Omental fat pad (tissue), 4 donors: ENCODE results near the gene ATAD1. TPM values are rescaled to one million over a fixed set of nuclear protein-coding genes. Genes with fewer than 3 reads are reported as not detected.
"Not testable (repeated sequence)": the region's sequence is repeated elsewhere in the genome, so short reads cannot be mapped to it uniquely, and the experiment has no call there.

Experiments used
- ATAC-seq: fragments of 150-250 bp; one replicate; pipeline ENCODE4 v1.9.1; 2016; ENCODE audit warnings: mild to moderate bottlenecking, moderate library complexity; ENCODE audit not compliant: low FRiP score
- DNase-seq: peaks from one replicate; pipeline ENCODE4 v3.0.0-alpha.2; 2019; ENCODE audit warnings: low spot score
- CTCF ChIP-seq, 3 donors: fragments of 450-650 bp; IDR thresholded peaks; one replicate each; pipeline ENCODE4 v1.5.1; 2016 to 2017; ENCODE audit warnings: antibody characterized with exemption in 3 of 3, mild to moderate bottlenecking in 3 of 3, moderate library complexity in 2 of 3
- total RNA-seq, 4 donors: library from RNA; depleted of rRNA; stranded (reverse); fragments of >200 nt; gene quantifications; one replicate each; pipeline ENCODE4 v1.1.0, GENCODE V29; 2016

Gene ATAD1, protein sequence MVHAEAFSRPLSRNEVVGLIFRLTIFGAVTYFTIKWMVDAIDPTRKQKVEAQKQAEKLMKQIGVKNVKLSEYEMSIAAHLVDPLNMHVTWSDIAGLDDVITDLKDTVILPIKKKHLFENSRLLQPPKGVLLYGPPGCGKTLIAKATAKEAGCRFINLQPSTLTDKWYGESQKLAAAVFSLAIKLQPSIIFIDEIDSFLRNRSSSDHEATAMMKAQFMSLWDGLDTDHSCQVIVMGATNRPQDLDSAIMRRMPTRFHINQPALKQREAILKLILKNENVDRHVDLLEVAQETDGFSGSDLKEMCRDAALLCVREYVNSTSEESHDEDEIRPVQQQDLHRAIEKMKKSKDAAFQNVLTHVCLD
- total RNA-seq = 10 to 100 TPM; 29.4 to 34.2 (median 31.5) TPM

DNA sequence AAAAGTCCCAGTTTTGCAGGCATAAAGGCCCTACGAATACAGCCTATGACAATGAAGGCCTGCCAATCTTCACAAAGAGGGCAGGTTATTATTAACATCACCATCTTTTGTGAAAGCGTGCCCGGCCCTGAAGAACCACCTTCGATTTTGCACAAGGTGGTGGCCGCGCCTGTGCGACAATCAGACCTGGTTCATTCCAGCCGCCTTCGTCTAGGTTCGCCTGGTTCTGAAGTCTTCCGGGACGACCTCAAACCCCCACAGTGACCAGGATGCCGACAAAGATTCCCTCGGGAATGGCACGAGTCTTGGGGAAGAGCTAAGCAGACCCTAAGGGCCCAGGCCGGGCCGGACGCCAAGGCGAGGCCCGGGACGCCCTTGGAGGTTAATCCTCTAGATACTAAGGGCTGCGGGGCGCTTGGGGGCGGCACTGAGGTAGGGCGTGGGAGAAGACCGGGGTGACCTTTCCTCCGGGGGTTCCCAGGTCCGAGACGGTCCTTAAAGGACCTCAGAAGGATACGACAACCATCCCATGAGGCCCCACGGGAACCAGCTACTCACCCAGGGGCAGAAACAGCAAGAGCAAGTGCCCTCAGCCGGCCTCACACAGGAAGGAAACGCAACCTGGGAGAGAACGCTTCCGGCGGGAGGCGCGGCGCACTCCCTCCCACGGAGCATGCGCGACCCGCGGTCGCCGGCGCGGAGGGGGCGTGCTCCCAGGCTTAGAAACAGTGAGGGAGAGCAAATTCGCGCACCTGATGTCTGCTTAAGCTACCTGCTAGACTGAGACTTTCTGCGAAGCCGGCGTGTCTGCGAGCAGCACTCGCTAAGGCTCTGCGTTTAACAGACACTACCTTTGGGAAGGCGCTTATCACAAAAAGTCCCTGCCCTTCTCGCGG, at the start of gene ATAD1:
Gene ATAD1 (minus strand): TSS at position 618 of the 896 bp plus-strand sequence. CDS start 3,627 bp downstream, outside the sequence.
- DNase-seq (peak; percentile 45), ATAC-seq (peak; percentile 96)
- no peak for TF ChIP-seq CTCF (IDR thresholded peaks at IDR 0.05)

DNA sequence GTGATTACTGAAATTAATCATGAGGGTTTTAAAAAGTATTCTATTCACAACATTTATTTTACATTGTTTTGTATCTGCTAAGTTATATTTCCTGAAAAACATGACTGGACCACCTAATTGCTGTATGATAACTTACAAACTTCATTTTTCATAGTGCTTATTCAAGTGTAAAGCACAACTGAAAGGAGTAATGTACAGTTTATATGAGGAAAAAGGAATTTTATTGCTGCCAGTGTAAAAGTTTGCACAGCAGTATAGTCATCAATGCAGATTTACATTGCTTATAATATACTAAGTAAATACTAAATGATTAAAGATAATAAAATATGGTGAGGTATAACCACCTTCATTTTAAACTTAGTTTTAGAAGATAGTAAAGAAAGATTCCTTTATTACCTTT, 49.4 kb upstream of the ATAD1 start:
- TF ChIP-seq CTCF (IDR thresholded peaks at IDR 0.05) = no peak
- DNase-seq (no peak), ATAC-seq (no peak)

GRCh38 chr10:87866412-87866974, 48.5 kb upstream of the ATAD1 start:
- DNase-seq = no peak
- no peak for TF ChIP-seq CTCF (IDR thresholded peaks at IDR 0.05)
- ATAC-seq = no peak

DNA sequence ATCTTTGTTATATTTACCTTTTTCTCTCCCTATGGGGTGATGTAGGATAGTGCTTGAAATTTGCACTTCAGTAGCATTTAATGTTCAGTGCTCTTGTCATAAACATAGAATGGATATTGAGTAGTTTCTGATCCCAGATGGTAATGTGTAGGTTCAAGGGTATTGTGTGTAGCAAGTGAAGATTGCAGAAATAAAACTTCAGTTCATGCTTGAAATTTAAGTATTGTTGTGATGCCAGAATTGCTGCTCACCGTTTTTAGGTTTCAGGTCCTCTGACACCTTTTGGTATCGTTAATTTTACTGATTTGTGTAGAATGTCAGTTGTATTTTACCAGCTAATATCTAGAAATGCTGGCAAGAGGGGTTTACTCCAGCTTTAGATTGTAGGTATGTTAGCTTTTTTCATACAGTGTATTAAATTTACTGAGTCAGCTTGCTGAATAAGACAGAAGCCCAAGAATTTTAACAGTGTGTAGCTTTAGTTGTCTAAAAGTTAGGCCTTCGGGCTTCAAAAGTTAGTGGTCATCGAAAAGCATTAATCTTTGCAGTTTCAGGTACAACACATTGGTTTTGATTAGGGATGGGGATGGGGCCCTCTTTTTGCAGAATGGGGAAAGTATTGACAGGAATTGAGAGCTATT, 47.3 kb upstream of the ATAD1 start:
- ATAC-seq (no peak), DNase-seq (no peak)
- TF ChIP-seq CTCF (IDR thresholded peaks at IDR 0.05) = no peak

GRCh38 chr10:87864496-87865059, 46.6 kb upstream of the ATAD1 start:
- no peak for TF ChIP-seq CTCF (IDR thresholded peaks at IDR 0.05)
- DNase-seq (no peak), ATAC-seq (no peak)

GRCh38 chr10:87863951-87864495, 46.0 kb upstream of the ATAD1 start:
- not testable (repeated sequence) for DNase-seq, ATAC-seq
